H9 (cell line): ENCODE results near the gene CLEC4E. TPM values are rescaled to one million over a fixed set of nuclear protein-coding genes. Genes with fewer than 3 reads are reported as not detected.

Source experiments
- DNase-seq: peaks from one replicate; pipeline ENCODE4 v3.0.0-alpha.2; 2017
- H2AFZ ChIP-seq: one replicate; pipeline ENCODE4 v1.6.1; 2013; ENCODE audit warnings: mild to moderate bottlenecking, low read length, control low read depth, moderate library complexity
- H2AK5ac ChIP-seq: 2 replicates; pipeline ENCODE4 v1.6.1; 2013; ENCODE audit warnings: low read length, control low read depth, mixed read lengths; ENCODE audit not compliant: insufficient read length
- H2BK120ac ChIP-seq: one replicate; pipeline ENCODE4 v1.6.1; 2013; ENCODE audit warnings: low read depth, mild to moderate bottlenecking, low read length, control low read depth, inconsistent platforms; ENCODE audit not compliant: poor library complexity, severe bottlenecking
- H2BK12ac ChIP-seq: 2 replicates; pipeline ENCODE4 v1.6.1; 2013; ENCODE audit warnings: low read length, control low read depth, mixed read lengths, low read depth; ENCODE audit not compliant: insufficient read length
- H2BK15ac ChIP-seq: 2 replicates; pipeline ENCODE4 v1.6.1; 2013; ENCODE audit warnings: low read depth, low read length, control low read depth
- H2BK20ac ChIP-seq: one replicate; pipeline ENCODE4 v1.6.1; 2013; ENCODE audit warnings: low read depth, mild to moderate bottlenecking, low read length, control low read depth, inconsistent platforms; ENCODE audit not compliant: poor library complexity, severe bottlenecking
- H2BK5ac ChIP-seq: 2 replicates; pipeline ENCODE4 v1.6.1; 2013; ENCODE audit warnings: low read length, control low read depth, mixed read lengths; ENCODE audit not compliant: insufficient read length
- H3K14ac ChIP-seq: 2 replicates; pipeline ENCODE4 v1.6.1; 2013; ENCODE audit warnings: low read length, control low read depth; ENCODE audit not compliant: insufficient read depth
- H3K18ac ChIP-seq: 2 replicates; pipeline ENCODE4 v1.6.1; 2013; ENCODE audit warnings: low read depth, mild to moderate bottlenecking, mixed read lengths, low read length, control low read depth; ENCODE audit not compliant: insufficient read length
- H3K23ac ChIP-seq: 2 replicates; pipeline ENCODE4 v1.6.1; 2013; ENCODE audit warnings: low read length, control low read depth, mixed read lengths, low read depth; ENCODE audit not compliant: insufficient read length
- H3K23me2 ChIP-seq: 2 replicates; pipeline ENCODE4 v1.6.1; 2013; ENCODE audit warnings: low read depth, mild to moderate bottlenecking, mixed read lengths, low read length, control low read depth; ENCODE audit not compliant: insufficient read length, poor library complexity, severe bottlenecking
- H3K27ac ChIP-seq: 2 replicates; pipeline ENCODE4 v1.5.1; 2013; ENCODE audit warnings: low read length, control low read depth, mixed read lengths, low read depth; ENCODE audit not compliant: insufficient read length
- H3K27me3 ChIP-seq: 2 replicates; pipeline ENCODE4 v1.6.1; 2013; ENCODE audit warnings: low read length, control low read depth, inconsistent platforms; ENCODE audit not compliant: insufficient read depth
- H3K4ac ChIP-seq: 2 replicates; pipeline ENCODE4 v1.6.1; 2013; ENCODE audit warnings: low read depth, mild to moderate bottlenecking, control low read depth, inconsistent platforms, low read length, moderate library complexity
- H3K4me1 ChIP-seq: 2 replicates; pipeline ENCODE4 v1.6.1; 2013; ENCODE audit warnings: low read length, control low read depth, inconsistent platforms; ENCODE audit not compliant: insufficient read depth
- H3K4me2 ChIP-seq: 2 replicates; pipeline ENCODE4 v1.6.1; 2013; ENCODE audit warnings: low read length, control low read depth, mixed read lengths; ENCODE audit not compliant: insufficient read length, insufficient read depth
- H3K56ac ChIP-seq: 2 replicates; pipeline ENCODE4 v1.6.1; 2013; ENCODE audit warnings: low read depth, mild to moderate bottlenecking, mixed read lengths, low read length, control low read depth; ENCODE audit not compliant: insufficient read length
- H3K79me1 ChIP-seq: 2 replicates; pipeline ENCODE4 v1.6.1; 2013; ENCODE audit warnings: low read depth, mild to moderate bottlenecking, moderate library complexity, low read length, control low read depth, inconsistent platforms; ENCODE audit not compliant: insufficient read depth, poor library complexity, severe bottlenecking
- H3K79me2 ChIP-seq: 2 replicates; pipeline ENCODE4 v1.6.1; 2013; ENCODE audit warnings: low read length, control low read depth, inconsistent platforms; ENCODE audit not compliant: insufficient read depth
- H3K9ac ChIP-seq: 2 replicates; pipeline ENCODE4 v1.6.1; 2013; ENCODE audit warnings: low read length, control low read depth, mixed read lengths; ENCODE audit not compliant: insufficient read length; ENCODE audit errors: extremely low read depth
- H3K9me3 ChIP-seq: one replicate; pipeline ENCODE4 v1.6.1; 2013; ENCODE audit warnings: low read depth, low read length, inconsistent platforms; ENCODE audit not compliant: control insufficient read depth
- H3T11ph ChIP-seq: one replicate; pipeline ENCODE4 v1.6.1; 2013; ENCODE audit warnings: mild to moderate bottlenecking, low read length, control low read depth, inconsistent platforms
- H4K20me1 ChIP-seq: one replicate; pipeline ENCODE4 v1.6.1; 2013; ENCODE audit not compliant: control insufficient read depth, insufficient read length, insufficient read depth
- H4K5ac ChIP-seq: 2 replicates; pipeline ENCODE4 v1.6.1; 2013; ENCODE audit warnings: low read depth, mild to moderate bottlenecking, mixed read lengths, low read length, control low read depth; ENCODE audit not compliant: insufficient read length
- H4K8ac ChIP-seq: replicated peaks from 2 replicates; pipeline ENCODE4 v1.6.1; 2013; ENCODE audit warnings: low read length, control low read depth, mixed read lengths, low read depth; ENCODE audit not compliant: insufficient read length
- H4K91ac ChIP-seq: 2 replicates; pipeline ENCODE4 v1.6.1; 2013; ENCODE audit warnings: low read depth, mild to moderate bottlenecking, moderate library complexity, mixed read lengths, low read length, control low read depth; ENCODE audit not compliant: insufficient read length
- H3K27ac Mint-ChIP-seq, 3 experiments: 2 replicates in 2 of 3; 3 replicates in 1 of 3; pipeline ENCODE4 v1.8.0; 2020 to 2021; ENCODE audit warnings: mixed read lengths in 3 of 3, mild to moderate bottlenecking in 1 of 3, moderate library complexity in 1 of 3
- H3K27me3 Mint-ChIP-seq: 2 replicates; pipeline ENCODE4 v1.8.0; 2021; ENCODE audit warnings: low read depth, mild to moderate bottlenecking, moderate library complexity, mixed read lengths
- H3K36me3 Mint-ChIP-seq, 3 experiments: 2 replicates in 2 of 3; 3 replicates in 1 of 3; pipeline ENCODE4 v1.8.0; 2020 to 2021; ENCODE audit warnings: low read depth in 3 of 3, mixed read lengths in 3 of 3; ENCODE audit not compliant: insufficient read depth in 1 of 3
- H3K4me1 Mint-ChIP-seq, 2 experiments: 2 replicates each; pipeline ENCODE4 v1.8.0; 2020; ENCODE audit warnings: mixed read lengths in 2 of 2
- H3K4me3 Mint-ChIP-seq, 2 experiments: 2 replicates in 1 of 2; 3 replicates in 1 of 2; pipeline ENCODE4 v1.8.0; 2020 to 2021; ENCODE audit warnings: mild to moderate bottlenecking in 2 of 2, mixed read lengths in 2 of 2, moderate library complexity in 1 of 2
- H3K9me3 Mint-ChIP-seq, 2 experiments: 2 replicates in 1 of 2; 3 replicates in 1 of 2; pipeline ENCODE4 v1.8.0; 2020; ENCODE audit warnings: mild to moderate bottlenecking in 2 of 2, mixed read lengths in 2 of 2, moderate library complexity in 1 of 2
- CTCF ChIP-seq: fragments of 200-600 bp; sonication (generic); conservative IDR thresholded peaks from 3 replicates; pipeline ENCODE4 v1.8.0; 2021; ENCODE audit warnings: antibody characterized with exemption, mild to moderate bottlenecking
- WGBS: extraction: QIAGEN DNeasy Blood & Tissue Kit; methylation state at CpG from one replicate; pipeline ENCODE4 v1.1.7; 2013; ENCODE audit warnings: missing lambda C conversion rate, low lambda C conversion rate, mixed read lengths; ENCODE audit not compliant: insufficient read length; ENCODE audit errors: extremely low coverage; 5-methylcytosine and 5-hydroxymethylcytosine counted together
- total RNA-seq: library from RNA; stranded (reverse); gene quantifications from 2 replicates; pipeline ENCODE4 v1.2.1, GENCODE V29; 2021

CLEC4E gene
- total RNA-seq, 1 experiment from 2014 or later: not detected

- no CpG with 5 or more reads among the region's 3 CpGs for WGBS
- H3K27ac Mint-ChIP-seq: no peak overlapping the region
These were observed 33.1 kb downstream of the CLEC4E start for GRCh38 chr12:8507596-8507995.

More at GRCh38 chr12:8507596-8507995, 33.1 kb downstream of the CLEC4E start:
- H3K14ac ChIP-seq: no peak overlapping the region
- H2BK15ac ChIP-seq: no peak overlapping the region
- no peaks in the 10 kb centered on the region for H3K9me3 ChIP-seq
- no peak overlapping the region for H3K9ac ChIP-seq
- H2BK120ac ChIP-seq: no peak overlapping the region
- H3K56ac ChIP-seq: no peak overlapping the region
- Mint-ChIP-seq H3K4me1 (peaks cover 24 to 26% of the 10 kb centered on the region in 2 experiments), H3K4me3 (no peak overlapping the region; a peak in 1 of 5 replicates), H3K9me3 (no peaks in the 10 kb centered on the region; a peak in 1 of 5 replicates), H3K27me3 (no peaks in the 10 kb centered on the region), H3K36me3 (no peaks in the 10 kb centered on the region)
- no peak for DNase-seq
- no peaks in the 10 kb centered on the region for H3K23me2 ChIP-seq
- no peak overlapping the region for H2AFZ ChIP-seq
- H3K4ac ChIP-seq: no peak overlapping the region
- no peak overlapping the region for H4K8ac ChIP-seq
- TF ChIP-seq CTCF: no peak
- no peaks in the 10 kb centered on the region for H3K27me3 ChIP-seq
- H4K91ac ChIP-seq: no peak overlapping the region
- H4K5ac ChIP-seq: no peak overlapping the region
- H2BK20ac ChIP-seq: no peak overlapping the region
- H3K4me2 ChIP-seq: no peak overlapping the region
- H3K79me1 ChIP-seq: no peaks in the 10 kb centered on the region
- H3K18ac ChIP-seq: no peak overlapping the region
- no peak overlapping the region for H2AK5ac ChIP-seq
- no peaks in the 10 kb centered on the region for H3K79me2 ChIP-seq
- no peak overlapping the region for H3K27ac ChIP-seq
- no peak overlapping the region for H2BK12ac ChIP-seq
- H3T11ph ChIP-seq: no peak overlapping the region
- H3K23ac ChIP-seq: no peak overlapping the region
- H4K20me1 ChIP-seq: no peaks in the 10 kb centered on the region
- H2BK5ac ChIP-seq: no peak overlapping the region
- H3K4me1 ChIP-seq: peaks cover 2% of the 10 kb centered on the region; the same call in 1 of the 2 replicates
